Activated CD8-positive, alpha-beta T cell treated with anti-CD3 and anti-CD28 coated beads for 36 hours (primary cell): ENCODE data around the gene WBP2NL. TPM values are rescaled to one million over a fixed set of nuclear protein-coding genes. Genes with fewer than 3 reads are reported as not detected.

Experiments
- ATAC-seq: fragments of 200-7000 bp; cut with Tn5 transposase; one replicate; pipeline ENCODE4 v1.10.0; 2021; ENCODE audit warnings: mild to moderate bottlenecking, moderate library complexity
- CTCF ChIA-PET: fragments of 350-600 bp; sonication (Branson Sonifier 250); formaldehyde crosslinking; loops from one replicate; lab custom pipeline; 2021; ENCODE audit warnings: antibody characterized with exemption; lab: Charles Lee
- POLR2A ChIA-PET: fragments of 350-600 bp; sonication (Branson Sonifier 250); formaldehyde crosslinking; loops from one replicate; lab custom pipeline; 2021; ENCODE audit warnings: antibody characterized with exemption; lab: Charles Lee
- DNase-seq: peaks from one replicate; pipeline ENCODE4 v3.0.0-alpha.2; 2020
- H3K27ac Mint-ChIP-seq: one replicate; pipeline ENCODE4 v1.8.0; 2021; ENCODE audit warnings: mild to moderate bottlenecking, mixed read lengths
- H3K27me3 Mint-ChIP-seq: one replicate; pipeline ENCODE4 v1.8.0; 2021; ENCODE audit warnings: mixed read lengths
- H3K36me3 Mint-ChIP-seq: one replicate; pipeline ENCODE4 v1.8.0; 2021; ENCODE audit warnings: low read depth, mixed read lengths
- H3K4me1 Mint-ChIP-seq: one replicate; pipeline ENCODE4 v1.8.0; 2021; ENCODE audit warnings: low read depth, mixed read lengths
- H3K4me3 Mint-ChIP-seq: one replicate; pipeline ENCODE4 v1.8.0; 2021; ENCODE audit warnings: mild to moderate bottlenecking, moderate library complexity, mixed read lengths
- H3K9me3 Mint-ChIP-seq: one replicate; pipeline ENCODE4 v1.8.0; 2021; ENCODE audit warnings: mixed read lengths
- CTCF ChIP-seq: fragments of 200-600 bp; IDR thresholded peaks from one replicate; pipeline ENCODE4 v1.8.0; 2022; ENCODE audit warnings: antibody characterized with exemption, mild to moderate bottlenecking
- intact Hi-C: fragments of 100-400 bp; cut with micrococcal nuclease; formaldehyde crosslinking; loops from one replicate; pipeline ENCODE4 v1.10.0; 2022
- total RNA-seq, 2 experiments: library from RNA; stranded (reverse); gene quantifications; one replicate each; pipeline ENCODE4 v1.2.3, GENCODE V29; 2021

WBP2NL gene
- total RNA-seq, 2 experiments from 2014 or later = 0.43 TPM; not detected in 1

GRCh38 chr22:42022162-42022847 lies 23.7 kb downstream of the WBP2NL start:
- ChIA-PET CTCF (interaction anchor here (0.6 kb wide), 1 partner anchor 39 kb away, joined by 3 read pairs; no protein-coding TSS in a partner anchor), POLR2A (no interaction called here)
- Mint-ChIP-seq H3K27me3 (peaks cover under 1% of the 10 kb centered on the region), H3K9me3 (no peaks in the 10 kb centered on the region), H3K4me3 (no peak overlapping the region), H3K36me3 (no peaks in the 10 kb centered on the region), H3K27ac (peak overlapping the region; percentile 63), H3K4me1 (peaks cover 9% of the 10 kb centered on the region)
- TF ChIP-seq CTCF = no peak
- ATAC-seq = peak; percentile 83
- DNase-seq = no peak
- intact Hi-C loops = no loop called here

DNA sequence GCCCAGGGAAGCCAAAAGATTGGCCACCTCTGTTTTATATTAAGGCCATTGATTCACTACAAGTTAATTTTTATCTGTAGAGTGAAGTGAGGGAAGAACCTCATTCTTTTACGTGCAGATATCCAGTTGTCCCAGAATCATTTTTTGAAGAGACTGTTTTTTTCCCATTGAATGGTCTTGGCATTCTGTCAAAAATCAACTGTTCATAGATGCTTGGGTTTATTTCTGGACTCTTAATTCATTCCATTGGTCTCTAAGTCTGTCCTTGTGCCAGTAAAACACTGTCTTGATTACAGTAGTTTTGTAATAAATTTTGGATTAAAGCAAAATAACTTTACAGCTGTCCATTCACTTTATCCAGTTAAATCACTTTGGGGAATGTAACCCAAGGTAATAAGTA lies 26.8 kb downstream of the WBP2NL start:
- CTCF ChIA-PET = no interaction called here
- H3K36me3 Mint-ChIP-seq = no peaks in the 10 kb centered on the region
- DNase-seq (no peak), ATAC-seq (no peak)
- H3K4me1 Mint-ChIP-seq = peaks cover 12% of the 10 kb centered on the region
- intact Hi-C loops = no loop called here
- H3K9me3 Mint-ChIP-seq = no peaks in the 10 kb centered on the region
- POLR2A ChIA-PET = no interaction called here
- TF ChIP-seq CTCF = no peak
- H3K27me3 Mint-ChIP-seq = no peaks in the 10 kb centered on the region
- H3K4me3 Mint-ChIP-seq = no peak overlapping the region
- no peak overlapping the region for H3K27ac Mint-ChIP-seq

DNA sequence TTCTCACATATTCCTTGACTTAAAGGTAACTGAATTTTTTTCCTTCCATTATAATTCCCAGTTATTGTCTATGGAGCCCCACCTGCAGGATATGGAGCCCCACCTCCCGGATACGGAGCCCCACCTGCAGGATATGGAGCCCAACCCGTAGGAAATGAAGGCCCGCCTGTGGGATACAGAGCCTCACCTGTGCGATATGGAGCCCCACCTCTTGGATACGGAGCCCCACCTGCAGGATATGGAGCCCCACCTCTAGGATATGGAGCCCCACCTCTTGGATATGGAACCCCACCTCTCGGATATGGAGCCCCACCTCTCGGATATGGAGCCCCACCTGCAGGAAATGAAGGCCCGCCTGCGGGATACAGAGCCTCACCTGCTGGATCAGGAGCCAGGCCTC lies 28.1 kb downstream of the WBP2NL start:
- H3K9me3 Mint-ChIP-seq = no peaks in the 10 kb centered on the region
- no peak for TF ChIP-seq CTCF
- DNase-seq (no peak), ATAC-seq (no peak)
- no peak overlapping the region for H3K27ac Mint-ChIP-seq
- no peaks in the 10 kb centered on the region for H3K36me3 Mint-ChIP-seq
- no peaks in the 10 kb centered on the region for H3K27me3 Mint-ChIP-seq
- ChIA-PET POLR2A (no interaction called here), CTCF (no interaction called here)
- no peak overlapping the region for H3K4me3 Mint-ChIP-seq
- intact Hi-C loops = no loop called here
- peaks cover 25% of the 10 kb centered on the region for H3K4me1 Mint-ChIP-seq

GRCh38 chr22:42033263-42034181 lies 34.9 kb downstream of the WBP2NL start:
- Mint-ChIP-seq H3K27me3 (no peaks in the 10 kb centered on the region), H3K36me3 (no peaks in the 10 kb centered on the region), H3K27ac (no peak overlapping the region), H3K9me3 (peaks cover 12% of the 10 kb centered on the region), H3K4me1 (peaks cover 20% of the 10 kb centered on the region), H3K4me3 (no peak overlapping the region)
- ATAC-seq = no peak
- no peak for TF ChIP-seq CTCF
- intact Hi-C loops = no loop called here
- ChIA-PET CTCF (no interaction called here), POLR2A (interaction anchor here (0.9 to 2.0 kb wide), 2 partner anchors 9 to 56 kb away, joined by 4 to 8 read pairs; no protein-coding TSS in a partner anchor)
- DNase-seq = peak; percentile 16

DNA sequence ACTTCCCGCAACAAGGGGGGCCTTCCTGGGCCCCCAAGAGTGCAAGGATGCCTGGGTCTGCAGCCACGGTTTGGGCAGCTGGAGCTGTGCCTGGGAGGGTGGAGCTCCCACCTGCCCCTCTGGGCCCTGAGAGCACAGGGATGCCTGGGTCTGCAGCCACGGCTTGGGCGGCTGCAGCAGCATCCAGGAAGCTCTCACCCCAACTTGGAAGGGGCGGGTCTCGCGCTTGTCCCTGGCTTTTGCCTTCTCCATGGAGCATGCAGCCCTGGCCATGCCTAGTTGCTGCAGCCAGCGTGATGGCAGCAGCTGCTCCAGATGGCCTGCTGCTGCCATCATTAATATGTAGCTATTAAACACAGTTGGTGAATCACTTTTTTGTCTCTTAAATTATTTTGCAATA lies 36.7 kb downstream of the WBP2NL start:
- POLR2A ChIA-PET = no interaction called here
- CTCF ChIA-PET = no interaction called here
- intact Hi-C loops = no loop called here
- Mint-ChIP-seq H3K4me1 (peaks cover 19% of the 10 kb centered on the region), H3K27me3 (peaks cover 2% of the 10 kb centered on the region), H3K36me3 (no peaks in the 10 kb centered on the region), H3K27ac (no peak overlapping the region), H3K4me3 (no peak overlapping the region), H3K9me3 (peaks cover 12% of the 10 kb centered on the region)
- no peak for TF ChIP-seq CTCF
- ATAC-seq = no peak
- no peak for DNase-seq
